AG09319 (cell line): ENCODE results near the gene CD58.
"Not testable (repeated sequence)": the region's sequence is repeated elsewhere in the genome, so short reads cannot be mapped to it uniquely, and the experiment has no call there.

Experiments
- DNase-seq: peaks from one replicate; pipeline ENCODE4 v3.0.0-alpha.2; 2010; ENCODE audit warnings: low read depth; ENCODE audit errors: extremely low read depth
- CTCF ChIP-seq: IDR thresholded peaks from 2 replicates; pipeline ENCODE4 v1.5.1; 2011; ENCODE audit warnings: low read depth, mild to moderate bottlenecking, inconsistent platforms, low read length, moderate library complexity

Gene CD58

GRCh38 chr1:116570358-116571214, at the start of gene CD58:
CD58 (minus strand) TSS chr1:116571026; CDS start chr1:116570972, 54 bp downstream.
- TF ChIP-seq CTCF, result peak; percentile 41
- DNase-seq, result peak; percentile 43

- not testable (repeated sequence) for DNase-seq
Observed at GRCh38 chr1:116620392-116620791, 49.6 kb upstream of the CD58 start.

- not testable (repeated sequence) for DNase-seq
Observed at GRCh38 chr1:116619106-116619505, 48.3 kb upstream of the CD58 start.

GRCh38 chr1:116617808-116618207, 47.0 kb upstream of the CD58 start:
- not testable (repeated sequence) for DNase-seq

- not testable (repeated sequence) for DNase-seq
Observed at GRCh38 chr1:116613825-116614224, 43.0 kb upstream of the CD58 start.

- not testable (repeated sequence) for DNase-seq
Observed at GRCh38 chr1:116609801-116610371, 39.1 kb upstream of the CD58 start.

GRCh38 chr1:116608841-116609240, 38.0 kb upstream of the CD58 start:
- DNase-seq, result not testable (repeated sequence)

GRCh38 chr1:116608151-116608550, 37.3 kb upstream of the CD58 start:
- DNase-seq, result not testable (repeated sequence)

GRCh38 chr1:116607463-116607862, 36.6 kb upstream of the CD58 start:
- DNase-seq, result not testable (repeated sequence)

GRCh38 chr1:116606067-116606466, 35.2 kb upstream of the CD58 start:
- DNase-seq, result not testable (repeated sequence)

GRCh38 chr1:116605315-116605714, 34.5 kb upstream of the CD58 start:
- DNase-seq, result no peak
- no peak for TF ChIP-seq CTCF

GRCh38 chr1:116604408-116604807, 33.6 kb upstream of the CD58 start:
- not testable (repeated sequence) for DNase-seq

- DNase-seq, result not testable (repeated sequence)
Observed at GRCh38 chr1:116603646-116604045, 32.8 kb upstream of the CD58 start.

GRCh38 chr1:116599369-116599768, 28.5 kb upstream of the CD58 start:
- DNase-seq, result not testable (repeated sequence)

GRCh38 chr1:116598420-116599036, 27.7 kb upstream of the CD58 start:
- DNase-seq, result not testable (repeated sequence)

- DNase-seq, result not testable (repeated sequence)
Observed at GRCh38 chr1:116597388-116597787, 26.6 kb upstream of the CD58 start.

- DNase-seq, result not testable (repeated sequence)
Observed at GRCh38 chr1:116596742-116597307, 26.0 kb upstream of the CD58 start.
